T-helper 2 cell (primary cell): Measurements from ENCODE around the gene CLDN14.
"Not testable (repeated sequence)": the region's sequence is repeated elsewhere in the genome, so short reads cannot be mapped to it uniquely, and the experiment has no call there.

ENCODE experiments used
- DNase-seq, 5 experiments: peaks; one replicate each; pipeline versions ENCODE4 v3.0.0 to v3.0.0-alpha.2; 2012 to 2022

The CLDN14 gene

DNA sequence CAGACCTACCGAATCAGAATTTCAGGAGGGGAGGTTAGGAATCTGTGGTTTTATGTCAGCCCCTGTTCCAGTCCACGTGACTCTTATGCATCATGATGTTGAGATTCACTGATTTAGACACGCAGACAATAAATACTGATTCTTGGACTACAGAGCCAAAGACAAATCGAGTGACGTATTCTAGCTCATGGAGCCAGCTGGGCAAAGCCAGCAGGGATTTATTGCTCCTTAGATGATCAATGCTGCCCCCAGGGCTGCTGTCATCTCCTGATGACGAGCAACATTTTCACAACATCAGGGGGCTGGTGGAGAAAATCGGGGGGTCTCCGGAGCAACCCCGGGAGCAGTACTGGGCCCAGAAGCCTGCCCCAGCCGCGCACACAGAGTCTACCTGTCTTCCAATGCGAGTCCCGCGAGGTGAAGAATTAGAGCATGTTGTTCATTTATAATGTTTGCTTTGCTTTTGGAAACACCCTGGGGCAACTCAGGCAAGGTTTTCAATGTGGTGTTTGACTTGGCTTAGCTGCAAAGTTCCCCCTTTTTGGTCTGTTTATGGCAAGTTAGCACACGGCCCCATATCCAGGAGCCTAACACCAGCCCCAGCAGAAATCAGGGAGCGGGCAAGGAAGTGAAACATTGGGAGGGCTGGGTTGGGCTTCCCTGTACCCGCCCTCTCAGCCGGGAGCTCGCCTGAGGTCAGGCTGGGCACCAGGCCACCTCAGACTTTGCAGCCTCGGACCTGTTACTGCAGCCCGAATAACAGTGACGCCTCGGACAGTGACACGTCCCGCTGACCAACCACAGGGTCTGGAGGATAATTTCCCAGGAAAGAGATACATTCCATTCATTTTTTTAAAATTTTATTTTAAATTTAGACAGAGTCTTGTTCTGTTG lies 19.9 kb upstream of the CLDN14 start:
- no peak for DNase-seq

DNA sequence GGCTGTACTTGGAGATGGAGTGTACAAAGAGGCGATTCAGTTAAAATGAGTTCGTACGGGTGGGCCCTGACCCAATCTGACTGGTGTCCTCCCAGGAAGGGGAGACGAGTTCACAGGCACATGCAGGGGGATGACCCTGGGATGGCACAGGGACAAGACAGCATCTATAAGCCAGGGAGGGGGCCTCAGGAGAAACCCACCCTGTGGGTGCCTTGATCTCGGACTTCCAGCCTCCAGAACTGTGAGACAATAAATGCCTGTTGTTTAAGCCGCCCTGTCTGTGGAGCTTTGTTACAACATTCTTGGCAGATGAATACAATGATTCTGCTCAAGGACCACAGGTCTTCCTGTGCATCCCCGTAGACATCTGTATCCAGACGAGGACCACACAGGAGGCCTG lies 14.6 kb upstream of the CLDN14 start:
- DNase-seq = no peak

DNA sequence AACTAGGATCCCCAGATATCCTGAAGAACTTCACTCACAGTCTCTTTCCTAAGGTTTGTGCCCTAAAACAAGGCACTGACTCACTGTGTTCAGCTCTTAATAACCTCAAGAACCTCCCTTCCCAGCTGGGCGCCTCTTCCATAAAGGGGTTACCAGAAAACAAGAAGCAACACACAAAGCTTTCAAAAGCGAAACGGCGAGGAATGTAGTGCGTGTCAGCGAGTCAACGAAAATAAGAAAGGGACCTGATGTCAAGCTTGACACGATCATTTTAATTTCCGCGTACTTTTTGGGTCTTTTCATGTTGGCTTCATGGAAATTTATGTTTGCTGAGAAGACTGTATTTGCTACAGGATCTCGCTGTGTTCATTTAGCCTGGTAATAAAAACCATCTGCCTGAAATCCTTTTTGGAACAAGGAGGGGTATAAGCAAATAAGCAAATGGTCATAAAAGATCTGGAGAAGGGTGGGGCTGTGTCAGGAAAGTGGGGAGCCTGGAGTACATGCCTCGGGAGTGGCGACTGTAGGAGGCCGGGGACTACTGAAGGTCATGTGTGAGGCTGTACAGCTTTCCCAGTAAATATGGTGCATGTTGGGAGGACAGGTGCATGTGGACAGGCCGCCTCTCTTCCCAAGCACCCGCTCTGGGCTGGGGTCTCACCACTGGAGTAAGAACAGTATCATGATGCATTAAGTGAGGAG lies 11.4 kb upstream of the CLDN14 start:
- DNase-seq = no peak

DNA sequence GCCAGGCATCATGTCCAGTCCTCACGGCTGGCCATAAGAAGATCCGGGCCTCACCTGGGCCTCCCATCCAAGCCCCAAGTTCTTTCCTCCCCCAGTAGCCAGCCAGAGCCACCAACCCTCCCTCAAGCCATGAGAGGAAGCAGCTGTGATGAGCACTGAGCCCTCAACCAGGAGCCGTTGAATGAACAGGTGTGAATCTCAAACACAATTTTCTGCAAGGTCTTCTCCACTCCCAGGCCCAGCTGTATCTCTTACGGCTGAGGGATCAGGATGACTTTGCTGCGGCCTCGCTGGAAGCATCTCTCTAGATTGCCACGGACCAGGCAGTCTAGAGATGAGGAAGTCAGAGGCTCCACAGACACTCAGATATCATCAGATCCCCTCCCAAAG lies 9.8 kb upstream of the CLDN14 start:
- DNase-seq = no peak

DNA sequence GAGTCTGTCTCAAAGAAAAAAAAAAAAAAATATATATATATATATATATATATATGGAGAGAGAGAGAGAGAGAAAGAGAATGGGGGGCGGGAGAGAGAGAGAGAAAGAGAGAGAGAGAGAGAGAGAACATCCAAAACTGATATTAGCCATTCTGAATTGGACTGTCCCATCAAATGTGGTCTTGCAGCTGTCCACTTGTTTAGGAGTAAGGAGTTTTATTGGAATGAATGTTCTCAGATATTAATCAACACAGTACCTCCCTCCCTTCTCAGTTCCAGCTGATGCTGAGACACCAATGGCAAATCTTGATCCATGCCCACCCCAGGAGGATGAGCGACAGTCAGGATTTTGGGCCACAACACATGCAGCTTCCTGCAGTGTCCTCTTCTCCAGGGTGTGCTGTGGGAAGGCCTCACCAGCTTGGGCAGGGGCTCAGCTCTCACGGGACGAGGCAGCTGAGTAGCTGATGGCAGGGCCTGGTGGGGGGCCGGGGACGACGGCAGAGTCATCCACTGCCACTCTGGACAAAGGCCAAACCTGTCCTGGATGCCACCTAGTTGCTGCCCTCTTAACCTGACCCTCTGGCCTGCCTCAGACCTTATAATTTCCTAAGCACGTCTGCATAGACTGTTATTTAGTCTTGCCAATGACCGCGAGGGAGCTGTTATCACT lies 9.3 kb upstream of the CLDN14 start:
- DNase-seq = no peak

DNA sequence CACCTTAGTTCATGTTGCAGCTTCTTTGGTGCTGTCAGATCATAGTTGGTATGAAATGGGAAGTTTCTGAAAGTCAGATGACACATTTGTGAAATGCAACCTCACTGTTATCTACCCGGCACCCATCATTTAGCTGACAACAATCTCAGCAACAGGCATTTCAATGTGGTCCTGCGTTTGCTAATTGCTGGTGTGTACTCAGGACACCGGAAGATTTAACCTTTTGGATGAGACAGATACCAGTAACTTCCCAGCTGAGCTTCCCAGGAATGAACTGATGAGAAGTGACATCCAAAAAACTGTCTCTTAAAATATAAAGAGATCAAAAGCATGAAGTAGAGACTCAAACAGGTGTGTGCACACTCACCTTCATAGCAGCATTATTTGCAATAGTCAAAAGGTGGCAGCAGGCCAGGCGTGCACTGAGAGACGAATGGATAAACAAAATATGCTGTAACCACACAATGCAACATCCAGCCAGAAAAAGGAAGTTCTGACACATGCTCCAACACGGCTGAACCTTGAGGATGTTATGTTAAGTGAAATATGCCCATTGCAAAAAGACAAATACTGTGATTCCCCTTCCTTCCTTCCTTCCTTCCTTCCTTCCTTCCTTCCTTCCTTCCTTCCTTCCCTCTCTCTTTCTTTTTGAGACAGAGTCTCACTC lies 7.9 kb upstream of the CLDN14 start:
- peak in 1 of 5 experiments; percentile 52 for DNase-seq

DNA sequence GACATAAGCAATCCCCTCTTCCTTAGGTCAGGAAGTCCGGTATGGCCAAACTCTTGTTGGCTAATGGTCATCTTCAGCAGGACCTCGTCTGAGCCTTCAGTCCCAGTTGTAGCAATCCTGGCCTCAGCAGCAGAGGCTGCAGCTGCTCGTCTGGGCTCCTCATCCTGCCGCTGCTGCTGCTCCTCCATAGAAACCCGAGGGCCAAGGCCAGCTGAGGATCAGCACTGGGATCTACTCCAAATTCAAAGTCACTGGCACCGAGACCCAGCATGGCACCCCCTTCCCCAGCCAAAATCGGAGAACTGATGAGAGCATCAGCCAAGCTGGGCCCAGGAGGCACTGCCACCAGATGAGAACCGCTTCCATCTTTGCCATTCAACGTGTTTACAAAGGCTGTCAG lies 6.3 kb upstream of the CLDN14 start:
- no peak for DNase-seq

DNA sequence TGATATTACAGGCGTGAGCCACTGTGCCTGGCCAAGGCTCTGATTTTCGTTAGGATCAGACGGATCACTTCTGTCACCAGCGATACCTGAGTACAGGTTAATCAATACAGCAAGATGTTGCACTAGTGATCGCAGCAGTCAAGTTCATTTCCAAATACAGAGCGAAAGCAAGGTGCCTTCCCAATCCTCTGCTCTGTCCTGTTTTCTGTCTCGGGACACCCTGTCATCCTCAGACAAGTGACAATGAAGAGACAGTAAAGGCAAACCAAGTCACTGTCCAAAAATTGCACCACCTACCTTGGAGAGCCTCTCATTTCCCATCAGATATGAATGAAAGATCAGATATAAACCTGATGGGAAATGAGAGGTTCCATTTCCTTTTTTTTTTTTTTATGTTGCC lies 5.6 kb upstream of the CLDN14 start:
- no peak for DNase-seq

DNA sequence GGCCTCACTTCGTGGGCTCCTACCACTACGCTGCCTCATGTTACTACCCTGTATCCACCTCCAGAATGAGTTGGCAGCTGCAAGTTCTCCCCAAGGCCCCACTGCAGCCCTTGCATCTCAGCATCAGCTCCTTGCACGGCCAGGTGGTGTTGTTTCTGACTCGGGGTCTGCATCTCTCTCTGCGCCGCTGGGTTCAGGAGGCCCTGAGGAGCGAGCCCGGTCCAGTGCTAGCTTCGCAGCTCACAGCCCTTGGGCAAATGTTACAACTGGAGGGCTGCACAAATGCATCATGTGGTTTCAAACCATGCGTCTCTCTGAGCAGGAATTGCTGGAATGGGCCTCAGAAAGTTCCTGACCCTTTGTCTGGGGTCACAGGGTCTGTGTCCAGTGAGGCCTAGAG lies 3.2 kb upstream of the CLDN14 start:
- no peak for DNase-seq

DNA sequence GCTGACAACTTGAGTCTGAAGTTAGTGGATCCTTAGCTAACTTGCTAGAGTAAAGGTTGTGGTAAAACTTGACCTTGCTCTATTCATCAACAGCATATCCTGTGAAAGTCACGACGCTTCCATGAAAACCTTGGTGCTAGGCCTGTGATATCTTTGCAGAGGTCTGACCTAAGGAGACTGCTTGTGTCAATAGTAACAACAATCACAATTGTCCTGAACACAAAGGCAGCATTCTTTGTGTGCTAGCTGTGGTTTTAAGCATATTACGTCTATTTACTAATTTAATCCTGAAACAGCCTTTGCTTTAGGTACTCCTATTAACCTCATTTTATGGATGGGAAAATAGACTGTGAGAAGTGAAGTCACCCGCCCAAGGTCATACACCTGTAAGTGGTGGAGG lies 2.8 kb upstream of the CLDN14 start:
- DNase-seq = no peak

DNA sequence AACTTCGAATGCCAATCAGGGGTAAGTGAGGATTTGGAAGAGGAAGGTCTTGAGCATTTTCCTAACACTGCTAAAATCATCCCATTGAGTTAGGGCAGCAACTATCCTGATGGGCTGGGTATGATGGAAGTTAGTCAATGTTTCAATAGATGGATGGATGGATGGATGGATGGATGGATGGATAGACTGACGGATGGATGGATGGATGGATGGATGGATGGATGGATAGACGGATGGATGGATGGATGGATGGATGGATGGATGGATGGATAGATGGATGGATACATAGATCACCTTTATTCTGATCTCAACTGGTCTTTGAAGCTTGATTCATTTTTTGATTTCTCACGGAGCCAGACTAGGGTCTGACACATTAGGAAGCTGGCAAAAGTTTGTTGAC lies 2.3 kb upstream of the CLDN14 start:
- DNase-seq = no peak

DNA sequence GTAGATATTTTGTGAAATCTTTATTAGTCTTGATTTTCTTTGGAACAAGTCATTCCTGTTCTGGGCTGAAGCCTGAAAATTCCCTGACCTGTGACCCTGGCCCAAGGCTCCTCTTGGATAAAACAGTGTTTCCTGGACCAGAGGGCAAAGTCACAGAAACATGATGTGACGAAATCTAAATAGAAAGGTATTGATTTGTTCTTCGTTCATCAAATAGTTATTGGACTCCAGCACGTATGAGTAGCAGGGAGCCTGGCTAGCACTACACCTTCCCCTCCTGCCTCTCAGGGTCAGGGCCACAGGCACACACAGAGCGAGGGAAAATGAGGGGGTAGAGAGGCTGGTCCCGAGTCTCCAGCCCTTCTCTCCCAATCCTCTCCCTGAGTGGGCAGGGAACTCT lies 1.7 kb upstream of the CLDN14 start:
- no peak for DNase-seq

DNA sequence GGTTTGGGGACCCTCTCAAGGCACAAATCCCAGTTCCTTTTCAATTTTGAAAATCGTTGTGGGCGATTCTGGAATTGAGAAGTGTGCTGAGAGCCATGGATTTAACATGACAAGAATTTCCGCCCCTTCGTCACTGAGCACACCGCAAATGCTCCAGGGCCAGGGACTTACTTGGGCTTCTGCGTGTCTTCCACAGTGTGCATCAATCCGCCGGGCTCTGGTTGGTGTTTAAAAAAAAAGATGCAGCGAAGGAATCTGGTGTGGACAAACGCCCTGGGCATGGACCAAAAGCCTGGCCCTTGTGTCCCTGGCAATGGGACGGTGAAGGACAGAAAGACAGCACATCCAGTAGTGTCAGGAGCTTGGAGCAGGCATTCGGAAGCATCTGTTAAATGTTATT lies 696 bp upstream of the CLDN14 start:
- DNase-seq = no peak

DNA sequence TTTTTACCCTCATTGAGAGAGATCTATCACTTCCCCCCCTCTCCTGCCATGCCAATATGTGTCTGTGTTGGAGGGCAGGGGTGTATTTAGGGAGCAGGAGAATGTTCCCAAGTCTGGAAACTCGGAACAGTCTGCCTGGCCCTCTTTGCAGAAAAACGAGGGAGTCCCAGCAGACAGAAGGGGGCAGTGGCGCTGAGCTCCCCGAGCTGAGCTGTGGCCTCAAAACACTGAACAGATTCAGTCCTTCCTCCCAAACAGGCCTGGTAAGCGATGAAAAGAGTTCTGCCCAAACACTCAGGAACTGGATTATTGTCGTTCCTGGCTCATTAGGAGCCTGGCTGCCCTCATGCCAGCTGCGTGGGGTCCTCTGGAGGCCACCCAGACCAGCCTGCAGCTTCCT lies 981 bp downstream of the CLDN14 start:
- no peak for DNase-seq

DNA sequence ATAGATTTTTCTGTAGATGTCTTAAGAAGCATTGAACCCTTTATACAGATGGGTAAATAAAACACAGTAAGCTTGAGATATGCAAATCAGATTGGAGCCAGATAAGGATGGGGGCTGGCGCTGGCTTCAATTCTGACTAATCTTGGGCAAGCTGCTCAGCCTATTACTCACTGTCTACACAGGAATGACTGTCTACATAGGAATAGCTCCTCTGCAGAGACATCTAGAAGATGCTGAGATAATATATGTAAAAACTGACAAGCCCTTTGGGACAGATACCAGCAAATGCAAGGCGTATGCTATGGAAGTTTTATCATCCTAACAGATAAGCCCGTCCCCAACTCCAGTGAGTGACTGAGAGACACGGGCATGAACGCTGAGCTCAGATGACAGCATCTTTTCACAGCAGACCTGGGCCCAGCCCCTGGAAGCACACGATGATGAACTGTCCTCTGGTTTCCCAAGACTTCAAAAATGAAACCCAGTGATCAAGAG lies 1.7 kb downstream of the CLDN14 start:
- peak in 1 of 5 experiments; percentile 92 for DNase-seq

DNA sequence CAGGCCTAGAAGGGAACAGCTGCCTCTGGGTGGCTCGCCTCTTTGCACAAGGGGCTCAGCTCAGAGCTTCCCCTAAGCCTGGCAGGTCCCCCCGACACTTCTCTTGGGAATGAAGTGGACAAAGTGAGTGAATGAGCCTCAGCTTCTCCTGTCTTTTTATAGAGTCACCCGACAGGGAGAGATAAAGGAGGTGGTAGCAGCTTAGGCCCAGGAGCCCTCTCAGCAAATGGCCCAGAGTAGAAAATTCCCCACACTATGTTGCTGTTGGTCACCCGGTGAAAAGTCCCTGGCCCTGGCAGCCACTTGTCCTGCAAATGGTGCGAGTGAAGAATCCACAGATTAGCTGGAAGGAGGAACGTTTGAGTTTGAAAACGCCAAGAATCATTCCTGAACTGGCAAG lies 2.4 kb downstream of the CLDN14 start:
- no peak for DNase-seq

DNA sequence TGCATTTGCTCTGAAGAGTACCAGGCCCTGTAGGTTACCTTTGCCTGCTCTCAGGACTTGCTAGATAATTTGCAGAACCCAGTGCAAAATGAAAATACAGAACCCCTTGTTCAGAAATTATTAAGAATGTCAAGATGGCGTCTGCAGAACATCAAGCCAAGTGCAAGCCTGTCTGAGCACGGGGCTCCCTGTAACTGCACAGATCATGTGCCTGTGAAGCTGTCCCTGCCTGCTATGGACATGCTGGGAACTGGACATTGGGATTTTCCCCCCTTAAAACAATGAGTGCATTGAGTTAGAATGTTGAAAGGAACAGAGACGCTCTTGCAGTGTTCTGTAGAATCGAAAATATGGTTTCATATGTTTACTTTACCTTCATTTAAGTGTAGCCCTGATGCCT lies 2.9 kb downstream of the CLDN14 start:
- no peak for DNase-seq

DNA sequence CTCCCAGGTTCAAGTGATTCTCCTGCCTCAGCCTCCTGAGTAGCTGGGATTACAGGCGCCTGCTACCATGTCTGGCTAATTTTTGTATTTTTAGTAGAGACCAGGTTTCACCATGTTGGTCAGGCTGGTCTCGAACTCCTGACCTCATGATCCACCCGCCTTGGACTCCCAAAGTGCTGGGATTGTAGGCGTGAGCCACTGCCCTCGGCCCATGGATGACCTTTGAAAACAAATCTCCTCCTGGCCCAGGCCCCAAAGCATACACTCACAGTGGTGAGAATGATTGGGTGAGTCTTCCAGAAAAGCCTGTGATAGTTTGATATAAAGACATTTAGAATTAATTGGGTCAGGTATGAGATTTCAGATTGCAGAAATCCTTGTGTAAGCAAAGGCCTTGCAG lies 3.4 kb downstream of the CLDN14 start:
- not testable (repeated sequence) for DNase-seq

DNA sequence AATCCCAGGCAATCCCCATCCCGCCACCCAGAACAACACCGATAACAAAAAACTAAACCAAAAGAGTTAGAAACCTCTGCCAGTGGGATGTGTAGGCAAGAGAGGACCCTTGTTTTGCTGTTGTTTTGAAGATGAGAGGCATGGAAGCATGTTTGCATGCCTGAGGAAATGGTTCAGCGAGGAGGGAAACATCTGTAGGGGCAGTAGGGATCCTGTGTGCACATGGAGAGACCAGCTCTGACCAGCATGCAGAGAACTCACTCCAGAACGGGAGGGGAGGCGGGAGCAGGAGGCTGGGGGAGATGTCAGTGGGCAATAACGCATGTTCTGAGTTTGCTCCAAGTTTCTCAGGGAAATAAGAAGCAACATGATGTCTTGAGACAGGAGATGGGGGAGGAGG lies 5.3 kb downstream of the CLDN14 start:
- no peak for DNase-seq

DNA sequence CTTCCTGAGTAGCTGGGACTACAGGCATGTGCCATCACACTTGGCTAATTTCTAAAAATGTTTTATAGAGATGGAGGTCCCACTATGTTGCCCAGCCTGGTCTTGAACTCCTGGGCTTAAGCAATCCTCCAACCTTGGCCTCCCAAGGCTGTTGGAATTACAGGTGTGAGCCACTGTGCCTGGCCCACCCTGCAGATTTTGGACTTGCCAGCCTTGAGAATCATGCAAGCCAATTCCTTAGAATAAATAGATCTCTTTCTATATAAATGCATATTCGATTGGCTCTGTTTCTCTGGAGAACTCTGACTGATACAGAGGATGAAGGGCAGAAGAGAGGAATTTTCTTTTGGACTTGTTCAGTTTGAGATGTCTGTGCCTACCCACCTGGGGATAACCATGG lies 6.7 kb downstream of the CLDN14 start:
- DNase-seq = no peak

DNA sequence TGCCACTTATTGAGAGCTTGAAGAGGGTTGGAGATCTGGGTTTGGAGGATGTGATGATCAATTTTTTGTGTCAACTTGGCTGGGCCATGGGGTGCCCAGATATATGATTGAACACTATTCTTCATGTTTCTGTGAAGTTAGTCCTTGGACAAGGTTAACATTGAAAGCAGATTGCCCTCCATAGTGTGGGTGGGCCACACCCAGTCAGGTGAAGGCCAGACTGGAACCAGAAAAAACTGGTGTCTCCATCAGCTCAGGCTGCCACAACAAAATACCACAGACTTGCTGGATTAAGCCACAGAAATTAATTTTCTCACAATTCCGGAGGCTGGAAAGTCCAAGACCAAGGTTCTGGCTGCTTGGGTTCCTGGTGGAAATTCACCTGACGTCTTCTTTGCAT lies 7.5 kb downstream of the CLDN14 start:
- DNase-seq = no peak

DNA sequence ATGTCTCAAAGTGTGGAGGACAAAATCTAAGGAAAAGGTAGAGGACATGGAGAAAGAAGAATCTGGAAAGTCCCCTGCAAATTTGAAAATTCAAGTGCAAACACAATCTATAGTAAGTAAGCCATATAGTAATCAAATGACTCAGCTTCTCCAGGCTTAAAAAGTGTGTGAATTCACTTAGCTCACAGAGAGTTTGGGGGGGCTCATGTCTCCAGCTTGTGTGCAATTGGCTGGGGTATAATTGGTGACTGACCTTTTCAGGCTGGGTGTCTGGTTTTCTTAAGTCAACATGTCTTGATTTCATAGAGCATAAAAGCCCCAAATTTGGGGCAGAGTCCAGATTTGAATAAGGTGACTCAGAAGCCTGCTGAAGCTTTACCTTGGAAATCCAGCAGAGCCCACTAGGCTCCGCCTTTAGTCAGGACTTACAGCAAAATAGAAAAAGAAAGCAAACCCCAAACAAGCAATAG lies 8.6 kb downstream of the CLDN14 start:
- peak in 1 of 5 experiments; percentile 70 for DNase-seq

DNA sequence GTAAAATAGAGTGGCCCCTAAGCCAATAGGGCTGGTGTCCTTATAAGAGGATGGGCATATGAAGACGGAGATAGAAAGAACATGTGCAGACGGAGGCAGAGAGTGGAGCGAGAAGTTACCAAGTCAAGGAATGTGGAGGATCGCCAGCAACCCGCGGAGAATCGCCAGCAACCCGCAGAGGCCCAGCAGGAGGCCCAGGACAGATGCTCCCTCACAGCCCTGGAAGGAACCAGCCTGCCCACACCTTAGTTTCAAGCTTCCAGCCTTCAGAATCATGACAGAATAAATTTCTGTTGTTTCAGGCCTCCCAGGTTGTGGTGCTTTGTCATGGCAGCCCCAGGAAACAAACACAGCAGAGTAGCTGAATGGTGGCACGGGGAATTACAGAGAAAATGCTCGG lies 9.6 kb downstream of the CLDN14 start:
- no peak for DNase-seq
